ENCODE results near the gene SLC13A4. TPM values are rescaled to one million over a fixed set of nuclear protein-coding genes. Genes with fewer than 3 reads are reported as not detected.

Gene SLC13A4
- total and polyA plus RNA-seq, 2 donors (not counting 1 experiment from before 2014, with no cell fraction given) = 0.32 to 0.50 TPM

- no peak overlapping the region for H3K9ac ChIP-seq (ENCODE audit: insufficient read depth, low read length)
- no peaks in the 10 kb centered on the region for H3K9me3 ChIP-seq (ENCODE audit: control insufficient read depth, insufficient read depth, low read depth, low read length)
- no peaks in the 10 kb centered on the region for H3K79me2 ChIP-seq (ENCODE audit: control insufficient read depth, insufficient read depth, low read length)
- no peak overlapping the region for H2AFZ ChIP-seq (ENCODE audit: low read length)
- H3K4me1 ChIP-seq (ENCODE audit: control insufficient read depth, extremely low read depth, insufficient read depth, low read length) = no peaks in the 10 kb centered on the region
- TF ChIP-seq CTCF (conservative IDR thresholded peaks at IDR 0.05 in 1 of 2, IDR thresholded peaks at IDR 0.05 in 1 of 2; ENCODE audit: low read depth in 1 of 2, low read length in 2 of 2) (no peak), EZH2 (IDR thresholded peaks at IDR 0.05; ENCODE audit: low read length, missing control alignments) (no peak)
- H3K27me3 ChIP-seq (ENCODE audit: control insufficient read depth, insufficient read depth, low read length) = no peaks in the 10 kb centered on the region
- H4K20me1 ChIP-seq (ENCODE audit: control insufficient read depth, extremely low read depth, insufficient read depth, low read length) = no peaks in the 10 kb centered on the region
- no peak overlapping the region for H3K4me2 ChIP-seq (ENCODE audit: extremely low read depth, insufficient read depth, low read length)
- H3K36me3 ChIP-seq (ENCODE audit: control insufficient read depth, insufficient read depth, low read length) = no peaks in the 10 kb centered on the region
- no peak for DNase-seq (ENCODE audit: low read depth in 2 of 2)
- no peak overlapping the region for H3K27ac ChIP-seq (ENCODE audit: insufficient read depth, low read length)
- no peak overlapping the region for H3K4me3 ChIP-seq (replicated peaks in 1 of 4; ENCODE audit: control extremely low read depth in 1 of 4, insufficient read depth in 1 of 4, low read depth in 3 of 4, low read length in 4 of 4)
These were observed 23.3 kb downstream of the SLC13A4 start for GRCh38 chr7:135704698-135705097.

GRCh38 chr7:135704074-135704473 lies 23.9 kb downstream of the SLC13A4 start:
- no peak overlapping the region for H3K9ac ChIP-seq (ENCODE audit: insufficient read depth, low read length)
- no peaks in the 10 kb centered on the region for H3K36me3 ChIP-seq (ENCODE audit: control insufficient read depth, insufficient read depth, low read length)
- no peaks in the 10 kb centered on the region for H3K9me3 ChIP-seq (ENCODE audit: control insufficient read depth, insufficient read depth, low read depth, low read length)
- H3K4me2 ChIP-seq (ENCODE audit: extremely low read depth, insufficient read depth, low read length) = no peak overlapping the region
- TF ChIP-seq EZH2 (IDR thresholded peaks at IDR 0.05; ENCODE audit: low read length, missing control alignments) = no peak
- TF ChIP-seq CTCF (conservative IDR thresholded peaks at IDR 0.05 in 1 of 2, IDR thresholded peaks at IDR 0.05 in 1 of 2; ENCODE audit: low read depth in 1 of 2, low read length in 2 of 2) = no peak
- H3K4me1 ChIP-seq (ENCODE audit: control insufficient read depth, extremely low read depth, insufficient read depth, low read length) = no peaks in the 10 kb centered on the region
- no peak for DNase-seq (ENCODE audit: low read depth in 2 of 2)
- H3K79me2 ChIP-seq (ENCODE audit: control insufficient read depth, insufficient read depth, low read length) = no peaks in the 10 kb centered on the region
- no peaks in the 10 kb centered on the region for H3K27me3 ChIP-seq (ENCODE audit: control insufficient read depth, insufficient read depth, low read length)
- no peak overlapping the region for H2AFZ ChIP-seq (ENCODE audit: low read length)
- no peak overlapping the region for H3K27ac ChIP-seq (ENCODE audit: insufficient read depth, low read length)
- H4K20me1 ChIP-seq (ENCODE audit: control insufficient read depth, extremely low read depth, insufficient read depth, low read length) = no peaks in the 10 kb centered on the region
- H3K4me3 ChIP-seq (replicated peaks in 1 of 4; ENCODE audit: control extremely low read depth in 1 of 4, insufficient read depth in 1 of 4, low read depth in 3 of 4, low read length in 4 of 4) = no peak overlapping the region

DNA sequence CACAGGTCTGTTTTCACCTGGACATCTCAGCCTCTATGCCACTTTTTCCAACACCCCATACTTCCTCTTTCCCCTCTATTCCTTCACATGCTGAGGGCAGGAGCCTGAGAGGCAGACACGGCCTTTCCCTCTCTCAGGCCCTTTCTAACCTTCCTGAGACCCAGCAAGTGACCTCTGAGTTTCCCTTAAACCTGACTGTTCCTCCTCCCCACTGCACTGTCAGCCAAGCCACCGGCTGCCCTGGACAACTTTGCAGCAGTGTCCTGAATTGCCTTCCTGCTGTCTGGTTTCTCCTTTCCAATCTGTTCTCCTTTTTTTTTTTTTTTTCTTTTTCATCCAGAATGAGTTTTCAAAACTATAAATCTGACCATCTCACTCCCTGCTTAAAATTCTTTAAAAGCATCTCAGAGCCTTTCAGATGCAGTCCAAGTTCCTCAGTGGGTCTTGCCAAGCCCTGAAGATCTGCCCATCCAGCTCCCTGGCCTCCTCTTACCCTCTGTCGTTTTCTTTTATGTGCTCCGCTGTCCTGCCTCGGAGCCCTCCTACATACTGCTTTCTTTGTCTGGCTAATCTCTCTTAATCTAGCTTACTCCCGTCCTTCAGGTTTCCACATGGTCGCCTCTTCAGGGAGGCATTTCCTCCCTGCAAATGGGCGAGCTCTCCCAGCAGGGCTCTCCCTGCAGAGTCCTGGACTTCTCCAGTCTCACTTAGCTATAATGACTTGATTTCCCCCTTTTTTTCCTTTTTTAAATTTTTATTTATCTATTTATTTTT lies 30.5 kb downstream of the SLC13A4 start:
- Histone ChIP-seq H3K27me3 (ENCODE audit: control insufficient read depth, insufficient read depth, low read length) (no peaks in the 10 kb centered on the region), H3K79me2 (ENCODE audit: control insufficient read depth, insufficient read depth, low read length) (no peaks in the 10 kb centered on the region), H3K4me2 (ENCODE audit: extremely low read depth, insufficient read depth, low read length) (no peak overlapping the region), H3K9ac (ENCODE audit: insufficient read depth, low read length) (no peak overlapping the region), H4K20me1 (ENCODE audit: control insufficient read depth, extremely low read depth, insufficient read depth, low read length) (no peaks in the 10 kb centered on the region), H3K4me1 (ENCODE audit: control insufficient read depth, extremely low read depth, insufficient read depth, low read length) (no peaks in the 10 kb centered on the region), H3K36me3 (ENCODE audit: control insufficient read depth, insufficient read depth, low read length) (no peaks in the 10 kb centered on the region), H2AFZ (ENCODE audit: low read length) (no peak overlapping the region), H3K27ac (ENCODE audit: insufficient read depth, low read length) (no peak overlapping the region), H3K4me3 (replicated peaks in 1 of 4; ENCODE audit: control extremely low read depth in 1 of 4, insufficient read depth in 1 of 4, low read depth in 3 of 4, low read length in 4 of 4) (no peak overlapping the region), H3K9me3 (ENCODE audit: control insufficient read depth, insufficient read depth, low read depth, low read length) (no peaks in the 10 kb centered on the region)
- DNase-seq (ENCODE audit: low read depth in 2 of 2) = peak in 1 of 2 donors; percentile 26
- no peak for TF ChIP-seq CTCF (conservative IDR thresholded peaks at IDR 0.05 in 1 of 2, IDR thresholded peaks at IDR 0.05 in 1 of 2; ENCODE audit: low read depth in 1 of 2, low read length in 2 of 2)
- no peak for TF ChIP-seq EZH2 (IDR thresholded peaks at IDR 0.05; ENCODE audit: low read length, missing control alignments)

Measured in fibroblast of lung (primary cell).